HepG2 (cell line): ENCODE results near the gene CARS2. TPM values are rescaled to one million over a fixed set of nuclear protein-coding genes. Genes with fewer than 3 reads are reported as not detected.
A peak's percentile ranks its signal among the peaks of the same experiment; 100 is the strongest.

Source experiments
- PAXIP1 ChIP-seq: sonication (generic); formaldehyde crosslinking; conservative IDR thresholded peaks from 2 replicates; pipeline ENCODE4 v1.4.0; 2020; ENCODE audit warnings: mild to moderate bottlenecking, missing genetic modification reagents, moderate library complexity
- ZBTB33 ChIP-seq: sonication (generic); formaldehyde crosslinking; IDR thresholded peaks from 2 replicates; pipeline ENCODE4 v1.4.0; 2020; ENCODE audit warnings: missing genetic modification reagents
- ZNF549 ChIP-seq: sonication (generic); formaldehyde crosslinking; IDR thresholded peaks from 2 replicates; pipeline ENCODE4 v1.5.0; 2020; ENCODE audit warnings: missing genetic modification reagents
- ZNF607 ChIP-seq: sonication (generic); formaldehyde crosslinking; IDR thresholded peaks from 2 replicates; pipeline ENCODE4 v1.5.1; 2020; ENCODE audit warnings: missing genetic modification reagents, mild to moderate bottlenecking, borderline replicate concordance
- ZNF687 ChIP-seq: sonication (generic); formaldehyde crosslinking; IDR thresholded peaks from 2 replicates; pipeline ENCODE4 v1.5.1; 2020; ENCODE audit warnings: mild to moderate bottlenecking, missing genetic modification reagents, moderate library complexity
- polyA plus RNA-seq, 8 experiments: library from polyadenylated mRNA; depleted of rRNA in 3 of 8; stranded (reverse) in 7 of 8; unstranded in 1 of 8; fragments of >200 nt; fragmentation: Illumina TruSeq in 4 of 8; extraction: Trizol in 4 of 8; gene quantifications; 2 replicates each; pipeline versions ENCODE4 v1.2.1 to v1.2.3, GENCODE V29; 2011 to 2016; ENCODE audit warnings: low read depth in 4 of 8, missing spikeins in 1 of 8, mixed read lengths in 1 of 8; ENCODE audit not compliant: insufficient read depth in 1 of 8
- total RNA-seq, 5 experiments: library from RNA; depleted of rRNA; stranded (reverse); fragments of >200 nt; fragmentation: Illumina TruSeq; extraction: Trizol; gene quantifications; 2 replicates each; pipeline ENCODE4 v1.2.3, GENCODE V29; 2016; ENCODE audit warnings: low read depth in 1 of 5

Gene CARS2
- total and polyA plus RNA-seq, 2 of the 13 experiments (the other 11 are each of a cell fraction or from before 2014, with no cell fraction given), result 41.1 to 59.3 TPM

- TF ChIP-seq ZNF687 (CRISPR knock-in tag) (peak; percentile 18; the same call in 1 of the 2 replicates), PAXIP1 (CRISPR knock-in tag) (no peak), ZBTB33 (peak; percentile 46; the same call in 1 of the 2 replicates), ZNF549 (CRISPR knock-in tag) (no peak), ZNF607 (no peak)
These were observed 58.6 kb downstream of the CARS2 start (continued) for GRCh38 chr13:110647365-110647737.
